RPMI7951 (cell line): ENCODE data around the gene IRF2. TPM values are rescaled to one million over a fixed set of nuclear protein-coding genes. Genes with fewer than 3 reads are reported as not detected.

ENCODE experiments used
- DNase-seq: peaks from one replicate; pipeline ENCODE4 v3.0.0-alpha.2; 2012; ENCODE audit warnings: low read depth
- total RNA-seq: library from RNA; depleted of rRNA; stranded (reverse); fragments of >200 nt; shearing (Covaris generic); gene quantifications from 2 replicates; pipeline ENCODE4 v1.2.3, GENCODE V29; 2014

Gene IRF2
- total RNA-seq, 1 experiment from 2014 or later = 43.3 TPM

DNA sequence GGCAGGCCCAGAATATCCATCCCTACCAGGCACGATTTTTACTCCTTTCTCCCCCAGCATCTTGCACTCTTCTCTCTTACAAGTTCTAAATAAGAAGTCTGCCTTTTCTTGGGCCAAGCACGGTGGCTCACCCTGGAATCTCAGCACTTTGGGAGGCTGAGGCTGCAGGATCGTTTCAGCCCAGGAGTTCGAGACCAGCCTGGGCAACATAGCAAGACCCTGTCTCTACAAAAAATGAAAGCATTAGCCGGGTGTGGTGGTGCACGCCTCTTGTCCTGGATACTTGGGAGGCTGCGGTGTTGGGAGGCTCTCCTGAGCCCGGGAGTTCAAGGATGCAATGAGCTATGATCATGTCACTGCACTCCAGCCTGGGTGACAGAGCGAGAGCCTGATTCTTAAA is 64.8 kb downstream of the IRF2 start:
- DNase-seq = no peak

DNA sequence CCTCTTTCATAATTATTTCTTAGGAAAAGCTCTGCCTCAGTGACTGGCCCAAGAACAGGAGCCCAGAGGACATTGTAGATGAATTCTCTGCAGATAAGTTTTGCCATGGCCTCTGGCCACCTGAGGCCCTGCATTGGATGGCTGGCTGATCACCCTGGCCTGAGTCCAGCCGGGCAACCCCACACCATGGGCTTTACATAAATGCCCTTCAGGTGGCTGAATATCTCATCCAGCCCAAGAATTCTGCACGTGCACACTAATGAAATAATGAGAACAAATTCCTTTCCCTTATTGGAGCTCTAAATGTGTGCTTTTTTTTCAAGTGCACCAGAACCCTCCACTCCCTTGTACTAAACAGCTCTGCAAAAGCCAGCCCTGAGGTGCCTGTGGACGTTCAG is 65.7 kb downstream of the IRF2 start:
- no peak for DNase-seq

DNA sequence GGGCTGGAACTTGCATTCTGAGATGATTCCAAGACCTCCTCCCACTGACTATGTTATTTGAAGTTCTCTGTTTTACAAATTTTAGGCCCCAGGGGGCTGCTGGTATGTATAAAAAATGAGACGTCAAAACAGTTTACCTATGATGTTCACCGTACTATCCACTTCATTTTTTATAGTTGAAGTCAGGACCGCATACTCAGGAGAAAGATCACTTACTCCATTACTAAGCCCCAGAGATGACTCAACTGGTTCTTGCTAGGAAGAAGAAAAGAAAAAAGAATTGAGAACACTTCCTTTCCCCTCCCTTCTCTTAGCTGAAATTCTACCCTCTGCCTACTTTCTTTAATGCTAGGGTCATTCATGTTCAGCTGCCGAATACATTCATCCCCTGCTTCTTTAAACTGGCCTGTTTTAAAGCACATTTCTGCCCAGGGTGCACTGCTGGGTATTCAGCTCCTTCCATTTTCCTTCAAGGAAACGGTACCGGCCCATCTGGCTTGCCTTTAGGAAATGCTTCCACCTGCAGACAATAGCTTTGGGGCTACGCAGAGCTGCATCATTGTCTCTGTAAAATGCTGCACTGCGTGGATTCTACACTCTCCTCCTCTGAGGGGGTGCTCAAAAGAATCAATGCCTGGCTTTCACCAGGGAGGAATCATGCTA is 66.2 kb downstream of the IRF2 start:
- peak; percentile 24 for DNase-seq

DNA sequence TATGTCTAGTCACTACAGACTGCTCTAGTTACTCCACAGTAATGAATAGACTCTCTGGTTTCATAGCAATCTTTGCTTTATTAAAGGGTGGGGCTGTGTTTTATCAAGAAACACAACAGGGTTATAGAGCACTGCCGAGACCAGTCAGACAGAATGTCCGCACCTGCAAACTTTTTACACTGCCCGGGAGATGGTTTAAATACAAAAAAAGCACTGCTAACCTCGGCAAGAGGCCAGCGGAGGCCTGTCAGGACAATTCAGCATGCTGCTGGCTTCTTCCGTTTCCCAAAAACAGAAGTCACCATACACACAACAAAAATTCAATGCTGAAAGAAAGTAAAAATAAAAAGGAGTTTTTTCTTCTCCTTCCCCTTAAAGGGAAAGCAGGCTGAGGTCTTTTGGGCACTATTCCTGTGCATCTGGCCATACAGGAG is 67.4 kb downstream of the IRF2 start:
- no peak for DNase-seq

DNA sequence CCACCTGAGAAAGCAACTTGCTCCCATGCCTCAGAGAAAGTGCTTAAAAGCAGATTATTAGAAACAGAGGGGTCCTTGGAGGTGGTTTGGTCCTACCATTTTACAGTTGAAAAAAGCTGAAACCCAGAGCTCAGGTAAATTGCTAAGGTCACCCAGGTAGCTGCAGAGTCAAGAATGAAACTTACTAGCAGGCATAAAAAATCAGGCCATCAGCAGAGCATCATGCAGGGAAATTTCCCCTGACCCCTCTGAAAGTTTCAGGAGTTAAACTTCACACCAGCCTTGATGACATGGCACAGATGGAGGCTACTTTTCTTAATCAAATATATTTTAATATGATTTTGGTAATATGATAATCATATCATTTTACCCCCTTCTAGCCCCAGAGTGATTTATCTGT is 70.3 kb downstream of the IRF2 start:
- no peak for DNase-seq

DNA sequence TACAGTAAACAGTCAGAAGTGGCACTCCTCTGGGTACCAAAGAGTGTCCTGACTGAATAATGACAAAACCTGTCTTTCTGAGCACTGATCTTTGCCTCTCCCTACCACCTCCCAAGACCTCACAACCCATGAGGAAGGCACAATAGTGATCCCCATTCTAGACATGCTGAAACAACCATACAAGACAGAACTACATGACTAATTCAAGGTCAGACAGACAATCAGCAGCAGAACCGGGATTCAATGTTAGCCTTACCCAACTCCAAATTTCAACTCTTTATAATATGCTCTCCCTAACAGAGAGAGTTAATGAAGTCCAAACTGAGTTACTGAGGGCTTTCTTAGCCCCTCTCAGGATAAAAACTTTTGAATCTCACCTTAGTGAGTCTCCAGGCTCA is 71.0 kb downstream of the IRF2 start:
- DNase-seq = no peak

DNA sequence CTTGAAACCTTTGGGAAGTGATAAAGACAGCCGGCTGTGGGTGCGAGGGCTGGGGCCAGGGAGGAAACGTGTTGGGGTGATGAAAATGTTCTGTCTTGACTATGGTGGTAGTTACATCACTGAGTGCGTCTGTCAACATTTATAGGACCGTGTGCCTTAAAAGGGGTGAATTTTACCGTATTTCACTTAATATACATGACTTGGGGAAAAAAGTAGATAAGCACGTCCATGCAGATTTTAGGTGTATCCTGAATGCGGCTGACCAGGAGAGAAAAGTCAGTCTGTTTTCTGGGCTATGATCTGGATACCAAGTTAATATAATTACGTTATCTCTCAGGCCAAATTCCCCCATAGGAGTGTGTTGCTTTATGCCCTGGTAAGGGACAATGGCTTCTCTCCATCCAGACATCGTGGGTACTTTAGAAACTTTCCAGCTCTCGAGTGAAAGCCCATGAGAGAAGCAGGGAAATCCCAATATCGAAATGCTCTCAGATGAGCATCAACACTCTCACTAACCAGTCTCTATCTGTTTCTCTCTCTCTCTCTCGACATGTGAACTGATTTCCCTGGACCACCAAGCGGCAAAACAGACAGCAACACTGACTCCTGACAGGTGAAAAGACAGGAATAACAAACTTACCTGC is 71.5 kb downstream of the IRF2 start:
- no peak for DNase-seq

DNA sequence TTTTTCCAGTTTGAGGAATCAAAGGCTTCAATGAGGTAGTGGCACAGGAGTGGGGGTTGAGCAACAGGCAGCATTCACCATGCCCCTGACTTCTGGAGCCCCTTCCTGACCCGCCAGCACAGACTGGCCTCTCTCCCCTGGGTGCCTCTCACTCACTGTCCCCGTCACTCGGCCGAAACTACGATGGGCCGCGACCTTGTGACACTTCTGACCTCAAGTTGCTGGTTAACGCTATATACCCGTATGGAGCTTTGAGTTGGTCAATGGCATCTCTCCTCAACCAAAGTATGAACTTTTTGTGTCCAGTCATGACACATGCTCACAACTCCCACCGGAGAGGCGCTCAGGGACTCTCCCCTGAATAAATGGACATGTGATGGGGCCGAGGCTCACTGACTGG is 72.1 kb downstream of the IRF2 start:
- no peak for DNase-seq

DNA sequence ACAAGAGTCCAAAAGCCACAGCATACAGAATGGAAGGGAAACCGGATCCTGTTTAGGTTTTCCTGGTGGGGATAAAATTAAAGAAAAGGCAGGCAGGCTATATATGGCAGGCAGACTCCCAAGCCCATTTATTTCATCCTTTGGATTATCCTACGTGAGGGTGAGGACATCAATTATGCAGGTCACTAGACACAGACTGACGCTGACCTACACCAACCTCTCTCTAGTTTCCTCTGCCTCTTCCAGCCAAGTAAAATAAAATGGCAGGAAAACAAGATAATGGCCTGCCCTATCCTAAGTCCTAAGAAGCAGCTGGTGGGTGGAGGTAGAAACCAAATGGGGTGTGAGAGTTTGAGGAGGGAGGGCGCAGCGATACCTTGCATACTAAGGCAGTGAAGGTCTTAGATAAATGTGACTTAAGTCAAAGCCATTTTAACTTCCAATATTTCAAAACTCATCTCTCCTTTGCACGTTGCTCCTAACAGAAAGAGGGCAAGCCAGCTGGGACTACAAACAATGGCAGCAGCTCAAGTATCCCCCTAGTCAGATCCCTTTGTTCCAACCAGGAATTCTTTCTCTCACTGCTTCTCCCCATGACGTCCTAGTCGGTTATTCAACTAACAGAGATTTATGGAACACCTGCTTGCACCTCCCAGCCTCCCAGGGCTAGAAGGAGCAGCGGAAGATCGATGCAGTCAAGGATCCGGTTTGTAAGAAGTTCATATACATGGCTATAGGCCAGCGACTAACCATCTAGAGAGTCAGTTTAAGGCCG is 72.8 kb downstream of the IRF2 start:
- no peak for DNase-seq

DNA sequence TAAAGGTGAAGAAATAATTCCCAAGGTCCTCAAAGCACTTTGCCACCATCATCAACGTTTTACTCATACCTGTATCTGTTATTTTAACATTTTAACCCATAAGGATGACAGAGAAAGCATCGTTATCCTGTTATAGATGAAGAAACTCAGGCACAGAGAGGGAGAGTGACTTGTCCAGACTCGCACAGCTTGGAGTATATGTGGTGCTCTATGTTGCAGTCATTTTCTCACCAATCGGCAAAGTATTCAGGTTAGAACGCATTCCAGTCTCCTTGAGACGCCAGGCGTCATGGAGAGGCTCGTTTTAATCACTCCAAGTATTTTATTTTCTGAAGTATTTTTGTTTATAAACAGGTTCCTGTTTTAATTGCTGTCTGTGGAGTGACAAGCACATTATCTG is 73.5 kb downstream of the IRF2 start:
- DNase-seq = no peak

DNA sequence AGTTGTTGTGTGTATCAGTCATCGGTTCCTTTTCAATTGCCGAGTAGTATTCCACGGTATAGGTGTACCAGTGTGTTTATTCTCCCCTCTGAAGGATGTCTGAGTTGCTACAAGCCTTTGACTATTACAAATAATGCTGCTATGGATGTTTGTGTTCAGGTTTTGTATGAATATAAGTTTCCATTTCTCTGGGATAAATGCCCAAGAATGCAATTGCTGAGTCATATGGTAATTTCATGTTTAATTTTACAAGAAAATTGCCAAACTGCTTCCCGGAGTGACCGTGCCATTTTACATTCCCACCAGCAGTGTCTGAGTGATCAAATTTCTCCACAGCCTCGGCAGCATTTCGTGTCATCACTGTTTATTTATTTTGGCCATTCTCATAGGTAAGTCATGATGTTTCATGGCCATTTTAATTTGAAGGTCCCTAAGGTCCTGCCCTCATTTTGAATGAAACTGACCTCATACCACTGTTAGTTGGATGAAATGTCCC is 73.9 kb downstream of the IRF2 start:
- DNase-seq = peak; percentile 64

DNA sequence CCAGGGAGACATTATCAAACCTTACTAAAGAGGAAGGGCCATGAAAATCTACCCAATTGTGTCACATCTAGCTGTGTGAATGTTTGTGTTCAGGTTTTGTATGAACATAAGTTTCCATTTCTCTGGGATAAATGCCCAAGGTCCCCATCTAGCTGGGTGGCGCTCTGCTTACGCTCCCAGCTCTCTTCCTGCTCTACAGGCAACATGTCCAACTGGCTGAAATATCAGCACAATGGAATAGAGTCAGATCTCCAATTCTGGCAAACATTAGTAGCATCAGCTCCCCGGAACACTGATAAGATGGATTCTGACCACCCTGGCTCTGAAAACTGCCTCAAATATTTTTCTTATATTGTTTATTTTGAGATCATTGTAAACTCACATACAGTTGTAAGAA is 74.8 kb downstream of the IRF2 start:
- no peak for DNase-seq

DNA sequence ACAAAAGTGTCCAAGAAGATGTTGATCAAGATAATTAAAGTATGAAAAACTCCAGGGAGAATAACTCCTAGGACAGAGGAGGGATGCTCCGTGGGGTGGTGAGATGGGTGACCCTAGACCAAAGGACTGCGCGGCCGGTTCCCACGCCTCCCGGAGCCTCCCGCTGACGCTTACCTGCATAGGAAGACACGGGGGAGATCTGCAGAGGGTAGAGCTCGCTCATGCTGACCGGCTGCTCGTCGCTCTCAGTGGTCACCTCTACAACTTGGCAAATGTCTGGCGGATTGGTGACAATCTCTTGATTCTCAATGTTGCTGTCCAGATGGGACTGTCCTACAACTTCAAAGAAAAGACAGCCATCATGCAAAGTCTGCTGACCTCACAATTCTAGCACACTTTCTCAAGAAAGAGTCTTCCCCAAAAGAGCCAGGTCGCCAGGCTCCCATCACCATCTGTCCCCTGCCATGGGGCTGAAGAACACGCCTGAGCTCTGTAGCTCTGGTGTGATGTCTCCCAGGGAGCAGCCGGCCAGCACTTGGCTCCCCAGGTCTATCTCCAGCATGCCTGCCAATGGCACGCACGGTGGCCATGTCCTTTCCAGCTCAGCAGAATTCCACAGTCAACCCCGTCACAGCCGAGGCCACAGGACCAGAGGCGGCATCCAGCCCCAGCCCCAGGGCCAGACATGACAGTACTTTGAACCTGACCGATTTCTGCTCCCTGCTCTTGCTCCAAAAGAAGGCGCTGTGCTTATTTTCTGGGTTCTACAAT is 75.4 kb downstream of the IRF2 start:
- DNase-seq = no peak

DNA sequence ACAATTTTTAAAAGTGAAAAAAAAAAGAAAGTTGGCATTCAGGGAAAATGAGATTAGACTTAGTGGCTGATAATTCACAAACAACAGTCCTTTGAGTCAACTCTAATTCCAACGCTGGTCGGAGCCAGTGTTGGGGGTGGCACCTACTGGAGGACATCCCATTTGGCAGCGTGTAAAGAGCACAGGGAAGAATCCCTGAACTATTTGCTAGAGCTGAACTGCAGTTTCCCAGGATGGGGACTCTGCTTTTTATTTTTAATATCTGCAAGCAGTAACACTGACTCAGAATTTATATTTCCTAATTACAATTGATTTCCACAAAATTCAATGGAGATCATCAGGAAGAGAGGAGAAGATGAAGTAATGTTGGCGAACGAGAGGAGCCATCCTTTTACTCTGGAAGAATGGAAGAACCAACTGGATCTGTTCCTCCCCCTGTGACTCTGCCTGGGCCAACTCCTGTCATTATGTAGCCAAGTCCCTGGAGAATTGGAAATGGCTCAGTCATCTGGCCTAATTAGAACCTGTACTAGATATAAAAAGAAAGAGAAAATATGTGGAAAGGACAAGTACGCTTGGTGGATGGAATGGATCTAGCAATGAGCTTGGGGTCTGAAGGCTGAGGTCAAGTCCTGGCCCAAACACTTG is 76.7 kb downstream of the IRF2 start:
- no peak for DNase-seq

DNA sequence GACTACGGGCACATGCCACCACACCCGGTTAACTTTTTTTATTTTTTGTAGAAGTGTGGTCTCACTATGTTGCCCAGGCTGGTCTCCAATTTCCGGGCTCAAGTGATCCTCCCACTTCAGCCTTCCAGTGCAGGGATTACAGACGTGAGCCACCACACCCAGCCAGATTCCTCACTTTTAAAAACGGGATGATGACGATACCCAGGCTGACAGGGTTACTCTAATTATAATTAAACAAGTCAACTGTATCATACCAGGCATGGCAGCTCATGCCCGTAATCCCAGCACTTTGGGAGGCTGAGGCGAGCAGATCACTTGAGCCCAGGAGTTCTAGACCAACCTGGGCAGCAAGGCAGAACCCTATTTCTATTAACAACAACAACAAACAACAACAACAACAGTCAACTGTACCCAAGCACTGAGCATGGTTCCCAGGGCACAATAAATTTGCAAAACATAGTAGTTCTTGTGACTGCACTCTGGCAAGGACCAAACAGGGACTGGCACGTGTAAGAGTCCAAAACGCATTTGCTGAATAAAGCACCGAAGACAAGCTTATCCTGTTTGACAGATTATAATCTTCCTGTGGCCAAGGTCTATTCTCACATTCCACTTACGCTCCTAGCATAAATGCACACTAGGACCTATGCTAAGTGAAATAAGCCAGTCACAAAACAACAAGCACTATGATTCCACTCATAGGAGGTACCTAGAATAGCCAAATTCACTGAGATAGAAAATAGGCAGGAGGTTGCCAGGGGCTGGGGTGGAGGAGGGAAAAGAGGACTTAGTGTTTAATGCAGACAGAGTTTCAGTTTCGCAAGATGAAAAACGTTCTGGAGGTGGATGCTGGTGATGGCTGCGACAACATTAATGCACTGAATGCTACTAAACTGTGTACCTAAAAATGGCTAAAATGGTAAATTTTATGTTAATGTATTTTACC is 77.5 kb downstream of the IRF2 start:
- no peak for DNase-seq

DNA sequence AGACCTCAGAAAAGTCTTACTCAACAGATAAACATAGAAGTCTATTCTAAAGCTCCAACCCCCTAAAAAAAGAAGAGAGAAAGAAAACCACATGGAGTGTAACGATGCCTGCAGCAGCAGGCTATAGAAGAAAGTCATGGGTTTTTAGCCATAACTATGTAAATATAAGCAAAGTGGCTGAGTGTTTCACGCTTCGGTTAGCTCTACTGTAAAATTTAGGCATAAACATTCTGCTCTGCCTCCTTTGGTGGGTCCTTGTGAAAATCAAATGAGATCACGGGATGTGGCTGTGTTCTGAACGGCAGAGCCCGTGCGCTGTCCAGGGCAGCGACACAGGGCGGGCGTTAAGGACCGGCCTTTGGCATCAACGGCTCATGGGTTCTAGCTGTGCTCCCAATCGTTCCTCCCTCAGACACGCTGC is 78.4 kb downstream of the IRF2 start:
- DNase-seq = no peak

DNA sequence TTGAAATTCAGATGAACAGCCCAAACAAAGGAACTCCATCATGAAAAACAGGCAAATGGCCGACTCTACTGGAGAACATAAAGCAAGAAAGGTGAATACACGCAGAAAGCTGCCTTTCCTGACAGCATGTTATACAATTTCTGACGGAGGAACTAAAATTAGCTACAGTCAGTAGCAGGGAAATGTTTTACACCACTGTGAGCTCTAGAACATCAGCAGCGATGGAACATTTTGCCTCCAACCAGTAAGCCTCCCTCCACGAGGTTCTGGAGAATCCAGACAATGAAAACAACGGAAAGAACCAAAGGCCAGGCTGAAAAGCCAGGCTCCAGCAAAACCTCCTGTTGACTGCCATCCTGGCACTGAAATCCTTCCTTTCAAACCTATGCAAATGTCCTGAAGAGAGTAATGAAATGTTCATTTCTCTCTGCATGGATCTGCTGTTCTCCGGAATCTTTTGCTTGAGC is 78.9 kb downstream of the IRF2 start:
- no peak for DNase-seq

DNA sequence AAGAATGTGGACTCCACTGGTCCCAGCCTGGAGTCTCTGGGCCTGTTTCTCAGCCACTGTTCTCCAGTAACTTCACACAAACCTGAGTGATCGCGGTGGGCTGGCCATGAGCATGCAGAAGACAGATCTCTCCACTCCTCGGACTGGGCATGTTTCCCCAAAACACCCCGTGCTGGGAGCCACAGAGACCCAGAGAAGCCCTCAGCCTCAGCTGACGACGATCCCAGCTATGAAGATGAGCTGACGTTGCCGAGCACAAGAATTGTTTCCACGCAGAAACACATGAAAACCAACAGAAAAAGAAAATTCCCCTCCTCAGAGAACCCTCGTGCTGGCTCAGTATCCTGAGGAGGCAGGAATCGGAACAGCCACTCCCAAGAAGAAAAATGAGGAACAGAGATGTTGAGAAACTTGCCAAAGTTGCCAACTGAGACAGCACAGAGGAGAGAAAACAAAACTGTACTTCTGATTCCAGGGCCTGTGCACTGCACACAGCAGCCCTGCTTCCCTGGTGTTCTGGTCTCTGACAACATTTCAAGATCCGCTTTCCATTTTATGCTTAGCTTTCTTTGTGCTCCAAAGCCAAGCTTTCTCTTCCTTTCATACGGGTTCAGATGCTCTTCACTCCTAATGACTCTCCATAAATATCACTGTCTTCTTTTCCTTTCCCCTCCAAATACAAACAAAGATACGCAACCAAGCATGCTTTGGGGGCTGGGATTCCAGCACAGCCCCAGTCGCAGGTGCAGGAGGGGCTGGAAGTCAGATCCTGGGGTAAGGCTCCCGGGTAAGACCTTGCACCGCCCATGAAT is 81.4 kb downstream of the IRF2 start:
- no peak for DNase-seq

DNA sequence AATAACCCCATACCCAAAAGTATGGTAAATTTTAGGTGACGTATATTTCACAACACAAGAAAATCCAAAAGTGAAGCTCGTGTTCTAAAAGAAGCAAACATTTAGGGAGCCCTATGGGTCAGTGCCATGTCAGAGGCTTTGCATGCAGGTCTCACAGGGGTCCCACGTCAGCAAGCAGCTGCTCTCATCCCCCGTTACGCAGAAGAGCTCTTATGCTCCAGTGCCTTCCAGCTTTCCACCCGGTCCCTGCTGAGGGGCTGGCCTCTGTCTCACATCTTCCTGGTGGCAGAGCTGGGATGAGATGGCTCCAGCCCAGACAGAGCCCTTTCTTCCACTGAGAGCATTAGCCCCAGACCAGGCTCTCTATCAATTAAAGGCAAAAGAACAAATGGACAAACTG is 82.0 kb downstream of the IRF2 start:
- DNase-seq = no peak
